GM21825 (cell line): Measurements from ENCODE around the gene TM4SF1.
A peak's percentile ranks its signal among the peaks of the same experiment; 100 is the strongest.
"Not testable (repeated sequence)": the region's sequence is repeated elsewhere in the genome, so short reads cannot be mapped to it uniquely, and the experiment has no call there.

Experiments used
- ATAC-seq: cut with Tn5 transposase; IDR thresholded peaks from one replicate; pipeline ENCODE4 v1.9.1; 2021; ENCODE audit warnings: mild to moderate bottlenecking, moderate library complexity; ENCODE audit not compliant: unreplicated experiment

Gene TM4SF1

DNA sequence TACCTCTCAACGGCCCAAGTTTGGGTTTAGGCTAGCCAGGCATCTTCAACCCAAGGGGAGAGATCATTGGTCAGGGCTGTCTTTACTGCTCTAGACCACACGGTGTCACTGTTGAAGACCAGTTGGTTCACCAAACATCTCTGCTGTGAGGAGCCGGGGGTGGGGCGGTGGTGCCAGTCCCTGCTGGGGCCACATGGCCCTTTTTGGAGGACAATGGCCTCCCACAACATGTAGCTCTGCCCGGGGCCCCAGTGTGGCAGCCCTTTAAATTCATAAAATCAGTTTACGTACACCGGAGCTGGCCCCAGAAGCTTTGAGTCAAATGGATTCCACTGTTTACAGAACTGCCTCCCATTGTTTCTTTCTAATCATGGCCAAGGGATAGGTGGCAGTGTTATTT is 24.9 kb downstream of the TM4SF1 start:
- ATAC-seq = peak; percentile 90

GRCh38 chr3:149343951-149344350 is 33.5 kb downstream of the TM4SF1 start:
- ATAC-seq = no peak

DNA sequence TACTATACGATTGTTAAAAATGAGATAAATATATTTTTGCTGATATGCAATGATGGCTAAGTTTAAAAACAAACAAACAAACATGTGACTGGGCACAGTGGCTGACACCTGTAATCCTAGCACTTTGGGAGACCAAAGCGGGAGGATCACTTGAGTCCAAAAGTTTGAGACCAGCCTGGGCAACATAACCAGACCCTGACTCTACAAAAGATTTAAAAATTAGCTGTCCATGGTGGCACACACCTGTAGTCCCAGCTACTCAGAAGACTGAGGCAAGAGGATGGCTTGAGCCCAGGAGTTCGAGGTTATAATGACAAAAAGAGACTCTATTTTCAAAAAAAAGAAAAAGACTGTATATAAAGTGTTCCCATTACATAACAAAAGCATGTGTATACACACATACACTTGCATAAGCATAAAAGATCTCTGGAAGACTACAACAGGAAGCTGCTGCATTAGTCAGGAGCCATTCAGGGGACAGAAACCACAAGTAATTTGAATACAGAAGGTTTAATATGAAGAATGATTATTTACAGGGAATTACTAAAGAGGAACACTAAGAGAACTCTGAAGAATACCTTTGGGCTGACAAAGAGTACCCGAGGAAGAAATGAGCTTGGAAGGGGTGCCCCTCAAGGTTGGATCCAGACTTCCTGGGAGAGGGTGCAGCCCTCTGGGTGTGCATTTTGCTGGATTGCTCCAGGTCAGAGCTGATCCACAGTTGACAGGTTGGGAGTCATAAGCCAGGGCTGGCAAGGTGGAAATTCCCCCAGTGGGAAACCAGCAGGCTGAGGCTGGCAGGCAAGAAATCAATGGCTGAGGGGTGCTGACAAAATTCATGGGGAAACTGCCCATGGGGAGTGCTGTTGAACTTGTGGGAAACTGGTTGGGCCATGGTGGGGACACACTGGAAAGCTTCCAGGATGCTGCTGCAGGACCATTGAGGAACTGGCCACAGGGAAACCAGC is 34.8 kb downstream of the TM4SF1 start:
- ATAC-seq = no peak

- ATAC-seq = no peak
Measured at GRCh38 chr3:149340310-149340933, 37.0 kb downstream of the TM4SF1 start.

GRCh38 chr3:149339931-149340309 is 37.5 kb downstream of the TM4SF1 start:
- ATAC-seq = no peak

DNA sequence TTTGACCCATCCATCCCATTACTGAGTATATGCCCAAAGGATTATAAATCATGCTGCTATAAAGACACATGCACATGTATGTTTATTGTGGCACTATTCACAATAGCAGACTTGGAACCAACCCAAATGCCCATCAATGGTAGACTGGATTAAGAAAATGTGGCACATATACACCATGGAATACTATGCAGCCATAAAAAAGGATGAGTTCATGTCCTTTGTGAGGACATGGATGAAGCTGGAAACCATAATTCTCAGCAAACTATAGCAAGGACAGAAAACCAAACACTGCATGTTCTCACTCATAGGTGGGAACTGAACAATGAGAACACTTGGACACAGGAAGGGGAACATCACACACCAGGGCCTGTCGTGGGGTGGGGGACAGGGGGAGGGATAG is 40.0 kb downstream of the TM4SF1 start:
- ATAC-seq = not testable (repeated sequence)

DNA sequence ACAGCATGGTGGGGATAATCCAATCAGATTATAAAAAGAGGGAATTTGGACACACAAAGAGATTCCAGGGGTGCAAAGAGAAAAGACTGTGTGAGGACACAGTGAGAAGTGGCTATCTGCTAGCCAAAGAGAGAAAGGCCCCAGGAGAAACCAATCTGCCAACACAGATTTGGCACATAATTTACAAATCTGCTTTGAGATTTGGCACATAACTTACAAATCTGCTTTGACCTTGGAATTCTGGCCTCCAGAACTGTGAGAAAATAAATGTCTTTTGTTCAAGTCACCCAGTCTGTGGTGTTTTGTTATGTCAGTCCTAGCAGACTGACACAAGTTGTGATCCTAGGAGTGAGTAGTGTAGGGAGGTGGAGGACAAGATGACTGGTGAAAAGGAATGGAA is 40.5 kb downstream of the TM4SF1 start:
- ATAC-seq = no peak

DNA sequence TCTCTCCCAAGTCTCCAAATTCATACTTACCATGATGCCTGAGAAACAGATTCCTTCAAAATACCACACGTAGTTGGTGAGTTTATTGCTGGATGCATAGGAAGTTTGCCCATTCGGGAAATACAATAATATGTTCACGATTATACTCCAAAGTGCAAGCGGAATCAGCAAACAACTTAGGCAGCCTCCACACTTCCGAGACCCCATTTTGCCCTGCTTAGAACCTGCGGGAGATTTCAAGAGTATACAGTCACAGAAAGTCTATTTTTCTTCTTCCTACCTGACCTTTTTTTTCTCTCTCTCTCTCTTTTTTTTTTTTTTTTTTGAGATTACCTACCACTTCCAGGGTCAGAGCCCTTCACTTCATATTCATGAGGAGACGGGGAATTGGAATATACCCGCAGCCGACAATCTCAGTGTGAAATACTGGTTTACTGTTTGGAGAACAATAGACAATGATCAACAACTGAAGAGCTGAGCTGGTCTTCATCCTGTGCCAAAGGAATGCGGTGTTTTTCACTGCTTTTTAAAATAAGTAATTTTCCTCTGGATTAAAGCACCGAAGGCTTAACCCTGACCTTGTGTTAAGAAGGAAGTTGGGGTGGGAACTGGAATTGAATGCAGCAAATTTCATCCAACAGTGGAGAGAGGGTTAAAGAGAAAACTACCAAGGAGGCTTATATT is 44.1 kb downstream of the TM4SF1 start, which contains the start of gene TM4SF18:
Gene TM4SF18, minus strand, starts transcription at position 461 of the 684 bp plus-strand sequence. Its CDS starts 254 bp downstream, at position 207.
- no peak for ATAC-seq

GRCh38 chr3:149332771-149333170 is 44.7 kb downstream of the TM4SF1 start:
- ATAC-seq = no peak

- no peak for ATAC-seq
Measured at GRCh38 chr3:149332227-149332765, 45.2 kb downstream of the TM4SF1 start.

DNA sequence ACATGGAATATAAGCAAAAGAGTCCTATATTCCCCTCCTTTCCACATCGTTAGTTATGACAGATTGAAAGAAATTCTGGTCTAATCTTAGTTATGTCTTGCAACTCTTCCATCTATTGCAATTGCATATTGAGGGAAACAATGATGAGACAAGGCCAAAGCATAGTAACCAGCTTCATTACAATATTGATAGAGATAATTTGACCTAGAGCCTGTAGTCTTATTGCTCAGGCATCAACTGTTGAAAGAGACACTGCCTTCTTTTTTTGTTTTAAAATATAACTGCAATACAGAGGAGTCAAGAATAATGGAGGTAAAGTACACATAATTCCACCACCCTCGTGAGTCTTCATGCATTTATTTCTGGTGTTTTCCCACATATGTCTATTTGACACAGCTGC is 46.1 kb downstream of the TM4SF1 start:
- ATAC-seq = no peak

GRCh38 chr3:149330609-149331331 is 46.7 kb downstream of the TM4SF1 start:
- ATAC-seq = no peak

DNA sequence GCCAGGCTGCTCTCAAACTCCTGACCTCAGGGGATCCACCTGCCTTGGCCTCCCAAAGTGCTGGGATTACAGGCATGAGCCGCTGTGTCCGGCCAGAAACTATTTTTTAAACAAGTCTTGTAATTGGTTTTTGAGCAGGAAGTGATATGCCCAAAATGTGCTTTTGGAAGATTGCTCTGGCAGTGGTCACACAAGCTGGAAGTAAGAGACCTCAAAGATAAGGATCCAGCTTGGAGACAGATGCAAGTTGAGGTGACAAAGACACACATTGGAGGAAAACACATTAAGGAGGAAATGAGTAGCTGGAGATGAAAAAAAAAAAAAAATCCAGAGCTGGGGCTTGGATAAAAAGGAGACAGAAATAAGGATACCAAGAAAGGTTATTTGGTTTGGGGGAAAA is 50.3 kb downstream of the TM4SF1 start:
- ATAC-seq = no peak

GRCh38 chr3:149325581-149325980 is 51.9 kb downstream of the TM4SF1 start:
- ATAC-seq = no peak

DNA sequence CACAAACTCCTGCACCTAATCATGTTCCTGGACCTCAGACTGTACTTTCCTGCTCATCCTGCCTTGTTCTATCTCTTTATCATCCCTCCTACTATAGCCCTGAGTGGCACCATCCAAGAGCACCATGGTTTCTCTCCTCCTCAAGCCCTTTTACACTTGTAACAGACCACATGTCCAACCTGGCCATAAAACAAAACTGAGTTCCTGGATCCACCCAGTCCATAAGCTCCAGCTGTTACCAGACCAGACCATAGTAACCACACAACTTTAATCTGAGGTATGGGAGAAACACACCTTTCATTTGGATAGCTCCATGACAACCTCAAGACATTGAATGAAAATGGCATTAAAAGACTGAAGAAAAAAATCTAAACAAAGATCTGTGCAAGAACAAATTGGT is 53.1 kb downstream of the TM4SF1 start:
- ATAC-seq = no peak

DNA sequence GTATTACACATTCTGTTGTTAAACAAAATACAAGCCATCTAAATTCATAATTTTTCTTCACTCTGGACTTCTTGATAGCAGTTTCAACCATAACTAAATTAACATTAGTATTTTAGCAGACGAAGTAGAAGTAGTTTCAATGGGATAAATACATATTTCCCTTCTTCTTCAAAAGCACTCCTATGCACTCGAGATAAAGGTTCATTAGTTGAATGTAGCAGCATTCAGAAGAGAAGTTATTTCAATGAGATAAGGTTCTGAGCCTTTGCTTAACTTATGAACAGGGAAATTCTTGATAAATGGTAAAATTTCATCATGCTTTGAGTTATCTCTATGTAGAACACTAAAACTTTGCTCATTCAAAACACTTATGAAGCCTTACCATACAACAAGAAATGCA is 55.8 kb downstream of the TM4SF1 start:
- ATAC-seq = no peak

- ATAC-seq = no peak
Measured at GRCh38 chr3:149321136-149321535, 56.3 kb downstream of the TM4SF1 start.

- no peak for ATAC-seq
Measured at GRCh38 chr3:149319750-149320149, 57.7 kb downstream of the TM4SF1 start.
